ENCODE measurements around the gene ZSWIM2.

GRCh38 chr2:186871881-186872280 lies 22.9 kb upstream of the ZSWIM2 start:
- TF ChIP-seq CTCF (IDR thresholded peaks at IDR 0.05) (no peak), POLR2A (IDR thresholded peaks at IDR 0.05) (no peak), EP300 (IDR thresholded peaks at IDR 0.05) (no peak)

Data from tibial nerve (tissue), 4 donors.